Nucleus accumbens (tissue), 56 donors: ENCODE results near the gene DYNC1H1.

Source experiments
- DNase-seq, 56 donors: peaks; one replicate each; lab custom pipeline; 2025; lab: John Stamatoyannopoulos, UW

The DYNC1H1 gene

GRCh38 chr14:101964297-101965180 is at the start of gene DYNC1H1:
DYNC1H1 (plus strand) TSS chr14:101964573; CDS start chr14:101964692, 119 bp downstream.
- peak; percentile 47 to 96 (median 89) for DNase-seq

GRCh38 chr14:101915871-101916815 is 48.2 kb upstream of the DYNC1H1 start:
- DNase-seq: no peak

GRCh38 chr14:101916816-101917412 is 47.5 kb upstream of the DYNC1H1 start:
- DNase-seq: no peak

DNA sequence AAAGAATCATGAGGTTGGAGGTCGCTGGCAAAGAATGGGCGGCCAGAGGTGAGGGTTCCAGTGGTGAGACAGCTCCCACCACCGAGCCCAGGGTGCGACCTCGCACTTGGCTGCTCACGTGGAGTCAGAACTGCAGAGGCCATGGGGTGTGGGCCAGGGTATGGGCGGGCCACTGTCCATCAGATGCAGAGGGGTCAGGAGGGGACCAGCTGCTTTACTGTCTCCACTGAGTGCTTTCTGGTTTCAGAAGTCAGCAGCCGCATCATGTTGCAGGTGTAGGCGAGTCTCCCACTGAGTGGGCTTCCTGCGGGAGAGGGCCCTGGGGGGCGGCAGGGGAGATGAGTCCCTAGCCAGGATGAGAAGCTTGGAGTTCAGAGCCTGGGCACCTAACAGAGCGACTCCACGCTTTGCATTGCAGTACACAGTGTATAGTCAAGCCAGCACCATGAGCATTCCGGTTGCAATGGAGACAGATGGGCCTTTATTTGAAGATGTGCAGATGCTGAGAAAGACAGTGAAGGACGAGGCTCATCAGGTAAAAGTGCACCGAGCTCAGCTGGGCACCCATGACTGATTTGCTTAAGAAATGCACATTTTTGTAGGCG is 46.9 kb upstream of the DYNC1H1 start:
- no peak for DNase-seq

DNA sequence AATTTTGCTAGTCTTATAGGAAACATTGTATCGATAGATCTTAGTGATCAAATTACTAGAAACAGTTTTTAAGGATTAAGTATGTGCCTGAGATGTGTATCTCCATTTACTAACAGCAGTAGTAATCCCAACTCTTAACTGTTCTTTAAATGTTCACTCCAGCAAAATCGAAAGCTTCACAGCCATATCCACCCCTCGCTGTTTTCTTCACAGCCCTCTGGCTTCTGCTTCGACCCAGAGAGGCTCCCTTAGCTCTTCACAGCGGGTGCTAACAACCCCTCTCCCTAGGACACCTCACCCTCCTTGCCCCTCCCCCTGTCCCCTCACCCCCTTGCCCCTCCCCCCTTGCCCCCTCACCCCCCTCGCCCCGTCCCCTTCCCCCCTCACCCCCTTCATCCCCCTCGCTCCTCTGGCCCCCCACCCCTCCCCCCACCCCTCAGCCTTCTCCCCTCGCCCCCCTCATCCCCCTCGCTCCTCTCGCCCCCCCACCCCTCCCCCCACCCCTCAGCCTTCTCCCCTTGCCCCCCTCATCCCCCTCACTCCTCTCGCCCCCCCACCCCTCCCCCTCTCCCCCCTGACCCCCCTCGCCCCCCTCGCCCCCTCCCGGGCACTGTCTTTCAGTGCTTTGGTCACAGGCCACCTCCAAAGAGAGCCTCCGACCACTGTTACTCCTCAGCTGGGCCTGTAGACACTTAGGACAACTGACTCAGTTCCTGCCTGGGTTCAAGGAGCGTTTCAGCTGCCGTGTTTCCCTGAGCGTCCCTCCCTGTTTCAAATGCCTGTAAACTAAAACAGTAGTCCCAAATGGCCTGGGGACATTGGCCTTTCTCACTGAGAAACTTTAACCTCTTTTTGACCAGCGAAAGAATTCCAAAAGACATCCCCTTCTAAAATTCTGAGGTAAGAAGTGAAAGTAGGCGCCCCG is 46.0 kb upstream of the DYNC1H1 start:
- no peak for DNase-seq

DNA sequence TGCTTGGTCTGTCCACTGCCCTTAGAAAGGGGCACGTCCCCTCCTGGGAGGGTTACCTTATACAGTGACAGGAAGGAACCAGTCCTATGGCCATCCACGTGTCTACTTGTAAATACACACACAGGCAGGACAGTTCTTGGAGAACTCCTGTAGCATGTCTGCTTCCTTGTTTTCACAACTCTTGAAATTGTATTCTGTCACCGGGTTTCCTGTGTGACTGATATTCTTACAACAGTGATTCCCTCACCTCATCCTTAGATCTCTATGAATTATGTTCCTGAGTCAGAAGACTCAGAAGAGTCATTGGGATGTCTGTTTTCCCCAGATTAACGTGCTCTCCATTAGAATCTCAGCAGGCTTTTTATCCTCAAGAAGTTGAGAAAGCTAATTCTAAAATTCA is 44.1 kb upstream of the DYNC1H1 start:
- DNase-seq: no peak

GRCh38 chr14:101922866-101923265 is 41.5 kb upstream of the DYNC1H1 start:
- no peak for DNase-seq

GRCh38 chr14:101925152-101925551 is 39.2 kb upstream of the DYNC1H1 start:
- DNase-seq: no peak

DNA sequence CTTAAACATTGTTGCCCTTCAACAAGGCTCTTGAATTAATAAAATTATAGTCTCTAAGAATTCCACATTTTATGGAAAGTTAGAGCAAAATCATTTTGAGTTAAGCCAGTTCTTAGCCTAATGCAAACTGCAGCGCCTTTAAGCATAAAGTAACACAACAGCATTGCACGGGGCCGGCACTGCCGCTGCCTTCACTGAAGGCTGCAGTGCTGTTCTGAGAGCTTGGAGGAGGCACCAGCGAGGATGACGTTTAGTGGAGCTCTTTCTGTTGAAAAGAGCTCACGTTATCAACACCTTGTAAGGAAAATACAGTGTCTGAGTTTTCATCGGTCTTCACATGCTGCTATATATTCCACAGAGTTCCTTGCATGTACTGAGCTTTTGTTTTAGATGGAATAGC is 38.3 kb upstream of the DYNC1H1 start:
- peak in 1 of 56 donors; percentile 16 for DNase-seq

GRCh38 chr14:101926620-101927019 is 37.8 kb upstream of the DYNC1H1 start:
- DNase-seq: no peak

DNA sequence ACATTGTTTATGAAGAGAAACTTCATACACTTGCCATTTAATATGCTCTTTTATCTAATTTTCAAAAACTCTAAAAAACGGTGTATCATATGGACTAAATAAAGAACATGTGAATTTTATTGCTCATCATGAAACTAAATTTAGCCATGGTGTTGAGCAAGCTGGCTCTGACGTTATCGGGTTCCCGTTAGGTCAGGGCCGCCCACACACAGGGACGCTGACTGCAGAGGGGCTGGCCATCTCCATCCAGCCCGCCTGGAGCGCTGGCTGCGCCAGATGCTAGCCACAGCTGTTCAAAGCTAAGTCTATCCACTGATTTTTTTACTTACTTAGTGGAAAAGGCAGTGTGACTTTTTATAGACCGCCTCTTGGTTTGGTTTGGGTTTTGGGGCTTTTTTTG is 36.5 kb upstream of the DYNC1H1 start:
- DNase-seq: peak in 3 of 56 donors; percentile 13 to 42 (median 40)

DNA sequence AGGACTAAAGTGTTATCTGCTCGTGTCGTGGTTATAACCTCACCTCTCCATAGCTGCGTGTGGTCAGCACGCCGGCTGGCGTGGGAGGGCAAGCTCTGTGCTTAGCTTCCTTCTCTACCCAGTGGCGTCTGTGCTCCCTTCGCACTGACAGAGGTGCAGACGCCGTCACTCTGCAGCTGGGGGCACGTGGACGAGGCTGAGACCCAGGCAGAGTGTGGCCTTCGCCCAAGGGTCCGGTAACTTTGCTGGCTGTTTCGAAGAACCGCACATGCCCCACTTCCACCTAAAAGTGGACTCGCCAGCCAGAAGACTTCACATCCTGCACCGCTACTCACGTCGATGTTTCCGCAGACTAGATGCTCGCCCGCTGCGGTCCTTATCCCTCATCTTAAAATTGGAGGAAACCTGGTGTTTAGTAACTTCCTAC is 35.9 kb upstream of the DYNC1H1 start:
- DNase-seq: no peak

- DNase-seq: no peak
Observed at GRCh38 chr14:101929096-101929495, 35.3 kb upstream of the DYNC1H1 start.

- DNase-seq: no peak
Observed at GRCh38 chr14:101929946-101930345, 34.4 kb upstream of the DYNC1H1 start.

DNA sequence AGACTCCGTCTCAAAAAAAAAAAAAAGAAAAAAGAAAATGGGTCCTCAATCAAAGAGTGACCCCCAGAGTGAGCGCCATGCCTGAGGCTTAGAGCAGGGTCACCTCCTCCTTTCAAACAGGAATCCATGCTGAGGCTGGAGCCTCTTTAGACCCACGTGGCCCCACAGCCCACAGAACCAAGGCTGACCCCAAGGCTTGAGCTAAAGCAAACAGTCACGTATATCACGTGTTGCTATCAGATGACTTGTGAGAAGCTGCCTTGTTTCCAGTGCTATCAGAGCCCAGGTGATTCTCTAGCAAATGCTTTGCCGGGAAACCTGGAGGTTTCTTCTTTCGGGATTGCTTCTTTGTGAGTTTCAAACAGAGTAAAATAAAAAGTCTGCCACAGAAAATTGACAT is 31.7 kb upstream of the DYNC1H1 start:
- DNase-seq: no peak

GRCh38 chr14:101933209-101933608 is 31.2 kb upstream of the DYNC1H1 start:
- DNase-seq: no peak

- no peak for DNase-seq
Observed at GRCh38 chr14:101934601-101935150, 29.7 kb upstream of the DYNC1H1 start.

DNA sequence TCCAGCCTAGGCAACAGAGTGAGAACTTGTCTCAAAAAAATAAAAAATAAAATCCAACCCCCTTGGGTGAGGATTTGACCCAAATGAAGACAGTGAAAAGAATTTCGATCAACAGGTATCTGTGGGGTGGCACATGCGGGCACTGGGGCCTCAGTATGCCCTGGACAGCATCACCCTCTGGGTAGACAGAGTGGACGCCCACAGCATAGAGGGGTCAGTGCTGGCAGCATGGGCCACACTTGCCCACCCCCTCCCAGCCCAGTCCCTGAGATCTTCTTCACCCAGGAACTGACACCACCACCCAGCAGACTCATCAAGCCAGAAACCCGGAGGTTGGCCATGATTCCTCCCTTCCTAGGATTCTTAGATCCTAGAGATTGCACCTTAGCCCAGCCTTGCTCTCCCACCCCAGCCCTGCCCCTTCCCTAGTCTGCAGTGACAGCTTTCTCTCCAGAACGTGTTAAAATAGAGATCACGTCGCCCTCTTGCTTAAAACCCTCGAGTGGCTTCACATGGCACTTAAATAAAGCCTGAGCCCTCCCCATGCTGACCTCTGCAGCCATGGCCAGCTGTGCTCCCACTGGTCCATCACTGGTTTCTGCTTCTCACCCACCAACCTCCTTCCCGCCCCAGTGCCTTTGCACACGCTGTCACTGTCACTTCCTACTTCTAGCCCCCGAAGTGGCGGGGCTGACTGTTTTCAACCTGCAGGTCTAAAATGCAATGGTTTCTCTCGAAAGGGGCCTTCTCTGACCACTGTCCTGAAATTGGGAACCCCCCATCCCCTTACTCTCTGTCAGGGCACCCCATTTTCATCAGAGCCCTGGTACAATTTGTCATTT is 26.2 kb upstream of the DYNC1H1 start:
- DNase-seq: no peak
